Frontal cortex (tissue), 4 donors: ENCODE data around the gene POLR2M. TPM values are rescaled to one million over a fixed set of nuclear protein-coding genes. Genes with fewer than 3 reads are reported as not detected.

ENCODE experiments used
- DNase-seq, 2 donors: peaks; one replicate each; pipeline ENCODE4 v3.0.0; 2012; ENCODE audit warnings: low spot score in 2 of 2
- FAIRE-seq: peaks from 2 replicates; lab custom pipeline; 2012; peaks lifted over from hg19 to GRCh38; lab: Jason Lieb, UNC
- total RNA-seq: library from RNA; depleted of rRNA; stranded (reverse); fragments of >200 nt; gene quantifications from one replicate; pipeline ENCODE4 v1.2.3, GENCODE V29; 2014
- donor health status: control.
- donor health status: control.
- donor health status: control.

Gene POLR2M
- total RNA-seq, 1 donor from 2014 or later: 563 TPM

DNA sequence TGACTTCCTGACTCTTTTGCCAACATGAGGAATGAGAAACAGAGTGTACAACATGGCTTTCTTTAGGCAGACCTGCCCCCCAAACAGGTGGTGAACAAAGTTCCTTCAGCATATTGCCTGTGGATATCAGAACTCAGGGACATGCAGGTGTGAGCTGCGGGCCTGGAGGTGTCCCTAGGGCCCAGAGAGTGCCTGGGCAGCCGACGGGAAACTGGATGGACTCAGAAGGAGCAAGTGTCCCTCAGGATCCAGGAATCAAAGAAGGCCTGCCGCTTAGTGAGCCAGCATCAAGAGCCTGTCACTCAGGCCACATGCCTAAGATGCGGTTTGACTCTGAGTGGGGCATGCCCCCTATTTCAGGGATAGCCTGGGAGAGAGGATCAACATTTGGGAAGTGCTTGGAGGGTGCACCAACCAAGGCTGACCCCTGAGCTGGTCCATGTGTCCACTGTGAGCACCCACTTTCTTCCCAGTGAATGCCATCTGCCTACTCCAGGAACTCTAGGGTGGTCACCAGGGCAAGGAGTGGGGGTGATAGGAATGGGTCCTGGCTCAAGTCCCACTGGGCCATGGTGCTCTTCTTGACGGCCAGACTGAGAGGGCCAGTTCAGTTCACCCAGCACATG, 16.1 kb upstream of the POLR2M start:
- no peak for DNase-seq
- FAIRE-seq: no peak

DNA sequence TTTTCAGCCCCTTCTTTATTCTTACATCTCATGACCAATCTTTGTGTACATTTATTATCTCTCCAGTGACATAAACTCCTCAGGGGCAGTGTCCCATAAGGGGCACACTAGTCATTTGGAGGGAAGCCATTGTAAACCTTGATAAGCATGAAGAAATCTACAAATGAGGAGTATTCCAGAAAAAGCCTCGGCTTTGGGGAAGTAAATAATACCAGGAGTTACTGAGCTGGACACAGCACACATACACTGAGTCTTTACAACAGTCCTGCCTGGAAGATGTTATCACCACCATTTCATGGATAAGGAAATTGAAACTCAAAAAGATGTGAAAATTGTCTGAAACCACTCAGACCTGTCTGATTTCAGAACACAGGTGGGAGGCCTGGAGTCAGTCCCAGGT, 15.4 kb upstream of the POLR2M start:
- DNase-seq: no peak
- FAIRE-seq: no peak

- FAIRE-seq: no peak
- DNase-seq: no peak
These were observed 13.8 kb upstream of the POLR2M start for GRCh38 chr15:57692709-57693108.

DNA sequence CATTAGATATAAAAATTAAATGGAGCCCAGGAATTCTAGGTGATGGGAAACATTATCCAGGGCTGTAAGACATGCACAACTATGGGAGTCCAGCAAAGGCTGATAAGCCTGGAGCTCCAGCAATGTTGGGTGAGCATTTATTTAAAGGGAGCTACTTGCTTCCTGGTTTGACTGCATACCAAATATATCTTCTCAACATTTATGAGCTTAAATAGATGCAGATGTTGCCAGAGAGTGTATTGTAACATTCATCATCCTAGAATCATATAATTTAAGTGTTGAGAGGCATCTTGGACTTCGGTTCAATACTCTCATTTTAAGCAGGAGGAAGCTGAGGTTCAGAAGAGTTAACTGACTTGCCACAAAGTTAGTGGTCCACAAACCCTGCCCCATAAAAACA, 12.2 kb upstream of the POLR2M start:
- FAIRE-seq (no peak), DNase-seq (no peak)

- DNase-seq (no peak), FAIRE-seq (no peak)
These were observed 10.4 kb upstream of the POLR2M start for GRCh38 chr15:57696146-57696545.

GRCh38 chr15:57697588-57697987, 8.9 kb upstream of the POLR2M start:
- FAIRE-seq (no peak), DNase-seq (no peak)

DNA sequence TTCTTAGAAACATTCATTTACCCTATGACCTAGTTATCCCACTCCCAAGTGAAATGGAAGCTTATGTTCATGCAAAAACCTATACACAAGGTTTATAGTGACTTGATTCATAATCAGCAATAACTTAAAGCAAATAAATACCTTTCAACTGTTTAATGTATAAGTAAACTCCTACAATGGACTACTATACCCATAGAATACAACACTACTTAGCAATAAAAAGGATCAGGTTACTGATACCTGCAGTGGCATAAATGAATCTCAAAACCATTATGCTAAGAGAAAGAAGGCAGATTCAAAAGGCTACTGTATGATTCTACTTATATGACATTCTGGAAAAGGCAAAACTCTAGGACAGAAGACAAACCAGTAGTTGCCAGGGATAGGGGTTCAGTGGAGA, 8.3 kb upstream of the POLR2M start:
- FAIRE-seq (no peak), DNase-seq (no peak)

DNA sequence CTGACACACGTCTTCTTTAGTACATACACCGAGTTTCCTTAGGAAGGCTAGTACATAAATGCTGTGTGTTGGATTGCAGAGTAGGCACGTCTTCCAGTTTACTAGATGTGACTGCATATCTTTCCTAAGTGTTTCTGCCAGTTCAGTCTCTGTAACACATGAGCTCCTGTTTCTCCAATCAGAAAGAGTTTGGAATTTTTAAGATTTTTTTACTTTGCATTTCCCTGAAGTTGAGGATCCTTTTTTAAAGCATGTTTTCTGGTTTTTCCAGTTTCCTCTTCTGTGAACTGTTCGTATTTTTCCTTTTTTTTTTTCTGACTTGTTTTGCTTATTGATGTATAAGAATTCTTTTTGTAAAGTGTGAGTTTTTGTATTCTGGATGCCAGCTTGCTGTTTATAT, 7.5 kb upstream of the POLR2M start:
- DNase-seq: no peak
- no peak for FAIRE-seq

DNA sequence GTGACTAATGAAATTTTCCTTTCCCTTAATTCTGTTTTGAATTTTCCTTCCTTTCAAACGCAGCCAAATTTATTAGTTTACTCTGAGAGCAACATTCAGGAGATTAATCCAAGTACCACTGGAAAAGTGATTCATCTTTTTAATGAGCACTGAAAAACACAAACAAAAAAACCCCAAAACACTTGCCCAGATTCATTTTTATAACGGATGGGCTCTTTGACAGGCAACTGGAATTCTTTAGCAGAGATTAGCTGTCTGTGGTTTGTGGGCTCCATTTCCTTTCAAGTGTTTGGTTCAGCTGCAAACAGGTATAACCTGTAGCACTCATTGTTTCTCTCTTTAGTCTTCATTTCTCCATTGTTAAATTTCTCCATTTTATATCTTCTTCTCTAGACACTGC, 3.1 kb upstream of the POLR2M start:
- DNase-seq: no peak
- no peak for FAIRE-seq

GRCh38 chr15:57704441-57704840, 2.1 kb upstream of the POLR2M start:
- FAIRE-seq: no peak

GRCh38 chr15:57705746-57706404, 639 bp upstream of the POLR2M start:
- no peak for FAIRE-seq
- no peak for DNase-seq

More at GRCh38 chr15:57704441-57704840, 2.1 kb upstream of the POLR2M start:
- no peak for DNase-seq

GRCh38 chr15:57708047-57708446, 1.5 kb downstream of the POLR2M start:
- FAIRE-seq: no peak
- no peak for DNase-seq

GRCh38 chr15:57718309-57718708, 11.8 kb downstream of the POLR2M start:
- FAIRE-seq: no peak
- no peak for DNase-seq

GRCh38 chr15:57720867-57721266, 14.4 kb downstream of the POLR2M start:
- no peak for DNase-seq
- no peak for FAIRE-seq

DNA sequence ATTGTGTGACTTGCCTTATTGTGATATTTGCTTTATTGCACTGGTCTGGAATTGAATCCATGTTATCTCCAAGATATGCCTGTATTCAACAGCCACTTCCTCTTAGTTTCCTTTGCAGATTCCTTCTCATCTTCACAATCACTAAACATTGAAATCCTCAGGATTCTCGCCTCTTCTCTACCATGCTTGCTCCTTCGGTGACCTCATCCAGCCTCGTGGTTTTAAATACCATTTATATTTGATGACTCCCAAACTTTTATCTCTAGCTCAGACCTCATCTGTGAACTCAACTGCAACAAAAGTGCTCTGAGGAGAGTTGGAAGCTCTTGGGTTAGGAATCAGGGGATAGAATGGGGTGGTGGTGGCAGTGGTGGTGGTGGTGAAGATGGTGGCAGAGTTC, 19.9 kb downstream of the POLR2M start:
- DNase-seq (no peak), FAIRE-seq (no peak)

DNA sequence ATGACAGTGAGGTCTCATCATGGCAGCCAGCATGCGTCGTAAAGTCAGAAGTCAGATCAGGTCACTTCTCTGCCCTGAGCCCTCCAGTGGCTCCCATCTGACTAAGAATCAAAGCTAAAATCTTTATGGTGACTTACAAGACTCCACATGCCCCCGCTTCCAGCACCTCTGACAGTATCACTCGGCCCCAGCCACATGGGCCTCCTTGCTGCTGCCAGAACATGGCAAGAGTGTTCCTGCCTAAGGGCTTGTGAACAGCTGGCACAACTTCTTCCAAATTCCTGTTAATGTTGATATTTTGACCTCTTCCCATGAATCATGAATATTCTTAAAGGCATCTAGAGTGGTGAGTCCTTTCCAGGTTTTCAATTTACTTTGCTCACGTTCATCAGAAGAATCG, 20.5 kb downstream of the POLR2M start:
- no peak for FAIRE-seq
- DNase-seq: no peak

DNA sequence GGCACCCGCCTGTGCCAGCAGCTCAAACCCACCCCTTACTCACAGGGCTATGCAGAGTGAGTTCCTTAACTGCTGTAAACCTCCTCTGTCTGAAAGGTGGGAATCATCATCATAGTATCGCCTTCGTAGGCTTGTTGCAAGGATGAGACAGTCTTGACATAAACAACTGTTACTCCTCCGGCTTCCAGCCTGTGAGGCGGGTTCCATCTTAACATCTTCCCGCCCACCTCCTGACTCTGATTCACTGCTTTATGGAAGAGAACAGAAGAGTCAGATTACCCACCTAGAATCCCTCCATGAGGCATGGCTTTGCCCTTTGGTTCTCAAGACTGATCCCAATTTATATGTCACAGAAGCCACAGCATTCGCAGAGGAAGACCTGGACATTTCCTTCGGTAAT, 21.9 kb downstream of the POLR2M start:
- FAIRE-seq: no peak
- no peak for DNase-seq

- FAIRE-seq (no peak), DNase-seq (no peak)
These were observed 24.4 kb downstream of the POLR2M start for GRCh38 chr15:57730876-57731275.

DNA sequence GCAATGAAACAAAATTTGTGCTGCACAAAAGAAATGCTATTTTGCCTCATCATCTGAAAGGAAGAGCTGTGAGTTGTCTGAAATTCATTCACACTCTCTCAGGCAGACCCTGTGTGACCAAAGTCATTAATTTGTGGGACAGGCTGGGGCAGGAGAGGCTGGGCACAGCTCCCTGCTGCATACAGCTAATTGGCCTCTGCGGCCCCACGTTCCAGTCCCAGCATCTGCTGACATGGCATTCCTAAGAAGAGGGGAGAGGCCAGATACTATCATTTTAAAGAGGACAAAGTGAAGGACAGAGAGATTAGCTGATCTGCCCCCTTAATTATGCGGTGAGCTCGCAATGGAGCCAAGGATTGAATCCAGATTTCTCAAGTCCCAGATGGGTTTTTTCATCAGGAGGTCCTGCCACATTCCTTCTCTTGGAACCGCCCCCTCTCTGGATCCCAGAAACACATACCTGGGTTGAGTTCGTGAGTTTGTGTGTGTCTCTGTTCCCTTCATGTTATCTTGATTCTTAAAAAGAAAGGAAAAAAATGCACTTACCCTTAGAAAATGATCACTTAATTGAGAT, 25.1 kb downstream of the POLR2M start:
- FAIRE-seq: no peak
- no peak for DNase-seq

GRCh38 chr15:57732526-57733331, 26.2 kb downstream of the POLR2M start:
- FAIRE-seq (no peak), DNase-seq (peak in 1 of 2 donors; percentile 32)

- no peak for DNase-seq
- FAIRE-seq: peak; percentile 28
These were observed 28.3 kb downstream of the POLR2M start for GRCh38 chr15:57734860-57735259.
